Measurements from ENCODE around the gene NUP210L. TPM values are rescaled to one million over a fixed set of nuclear protein-coding genes. Genes with fewer than 3 reads are reported as not detected.

The NUP210L gene
- total and polyA plus RNA-seq, 2 experiments from 2014 or later = 0.10 TPM; not detected in 1

DNA sequence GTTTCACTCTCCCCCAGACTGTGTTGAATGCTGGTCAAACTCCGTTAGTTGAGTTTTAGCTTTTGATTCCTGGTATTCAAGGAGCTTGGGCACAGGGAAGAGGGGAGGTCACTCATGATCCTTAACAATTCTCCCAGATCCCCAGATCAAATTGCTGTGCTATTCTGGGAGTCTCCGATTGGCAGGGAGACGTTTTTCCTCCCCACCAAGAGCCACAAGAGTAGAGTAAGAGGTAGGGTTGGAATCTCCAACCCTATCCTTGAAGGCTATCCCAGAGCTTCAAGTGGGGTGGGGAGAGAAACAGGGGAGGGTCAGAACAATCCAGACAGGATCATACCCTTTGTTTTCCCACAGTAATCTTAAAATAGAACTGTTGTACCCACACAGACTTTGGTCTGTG is 37.6 kb upstream of the NUP210L start:
- DNase-seq (ENCODE audit: low spot score) (no peak), ATAC-seq (no peak)
- 0 out of 2 replicates have a peak, but pooled peaks cover 6% of the 10 kb centered on the region for H3F3A ChIP-seq (replicated peaks; ENCODE audit: low read depth)
- H3K9me2 ChIP-seq (ENCODE audit: insufficient read depth) = no peaks in the 10 kb centered on the region
- no peak overlapping the region for H3K27ac ChIP-seq (ENCODE audit: low read depth)
- H3K4me1 ChIP-seq (ENCODE audit: insufficient read depth) = peaks cover 6% of the 10 kb centered on the region
- no peak overlapping the region for H3K4me3 Mint-ChIP-seq
- no peak for TF ChIP-seq POLR2AphosphoS5 (IDR thresholded peaks at IDR 0.05; ENCODE audit: low read depth)
- no peak for TF ChIP-seq CREB1 (CRISPR knock-in tag; IDR thresholded peaks at IDR 0.05; ENCODE audit: low read depth)
- TF ChIP-seq, protein P1, sequence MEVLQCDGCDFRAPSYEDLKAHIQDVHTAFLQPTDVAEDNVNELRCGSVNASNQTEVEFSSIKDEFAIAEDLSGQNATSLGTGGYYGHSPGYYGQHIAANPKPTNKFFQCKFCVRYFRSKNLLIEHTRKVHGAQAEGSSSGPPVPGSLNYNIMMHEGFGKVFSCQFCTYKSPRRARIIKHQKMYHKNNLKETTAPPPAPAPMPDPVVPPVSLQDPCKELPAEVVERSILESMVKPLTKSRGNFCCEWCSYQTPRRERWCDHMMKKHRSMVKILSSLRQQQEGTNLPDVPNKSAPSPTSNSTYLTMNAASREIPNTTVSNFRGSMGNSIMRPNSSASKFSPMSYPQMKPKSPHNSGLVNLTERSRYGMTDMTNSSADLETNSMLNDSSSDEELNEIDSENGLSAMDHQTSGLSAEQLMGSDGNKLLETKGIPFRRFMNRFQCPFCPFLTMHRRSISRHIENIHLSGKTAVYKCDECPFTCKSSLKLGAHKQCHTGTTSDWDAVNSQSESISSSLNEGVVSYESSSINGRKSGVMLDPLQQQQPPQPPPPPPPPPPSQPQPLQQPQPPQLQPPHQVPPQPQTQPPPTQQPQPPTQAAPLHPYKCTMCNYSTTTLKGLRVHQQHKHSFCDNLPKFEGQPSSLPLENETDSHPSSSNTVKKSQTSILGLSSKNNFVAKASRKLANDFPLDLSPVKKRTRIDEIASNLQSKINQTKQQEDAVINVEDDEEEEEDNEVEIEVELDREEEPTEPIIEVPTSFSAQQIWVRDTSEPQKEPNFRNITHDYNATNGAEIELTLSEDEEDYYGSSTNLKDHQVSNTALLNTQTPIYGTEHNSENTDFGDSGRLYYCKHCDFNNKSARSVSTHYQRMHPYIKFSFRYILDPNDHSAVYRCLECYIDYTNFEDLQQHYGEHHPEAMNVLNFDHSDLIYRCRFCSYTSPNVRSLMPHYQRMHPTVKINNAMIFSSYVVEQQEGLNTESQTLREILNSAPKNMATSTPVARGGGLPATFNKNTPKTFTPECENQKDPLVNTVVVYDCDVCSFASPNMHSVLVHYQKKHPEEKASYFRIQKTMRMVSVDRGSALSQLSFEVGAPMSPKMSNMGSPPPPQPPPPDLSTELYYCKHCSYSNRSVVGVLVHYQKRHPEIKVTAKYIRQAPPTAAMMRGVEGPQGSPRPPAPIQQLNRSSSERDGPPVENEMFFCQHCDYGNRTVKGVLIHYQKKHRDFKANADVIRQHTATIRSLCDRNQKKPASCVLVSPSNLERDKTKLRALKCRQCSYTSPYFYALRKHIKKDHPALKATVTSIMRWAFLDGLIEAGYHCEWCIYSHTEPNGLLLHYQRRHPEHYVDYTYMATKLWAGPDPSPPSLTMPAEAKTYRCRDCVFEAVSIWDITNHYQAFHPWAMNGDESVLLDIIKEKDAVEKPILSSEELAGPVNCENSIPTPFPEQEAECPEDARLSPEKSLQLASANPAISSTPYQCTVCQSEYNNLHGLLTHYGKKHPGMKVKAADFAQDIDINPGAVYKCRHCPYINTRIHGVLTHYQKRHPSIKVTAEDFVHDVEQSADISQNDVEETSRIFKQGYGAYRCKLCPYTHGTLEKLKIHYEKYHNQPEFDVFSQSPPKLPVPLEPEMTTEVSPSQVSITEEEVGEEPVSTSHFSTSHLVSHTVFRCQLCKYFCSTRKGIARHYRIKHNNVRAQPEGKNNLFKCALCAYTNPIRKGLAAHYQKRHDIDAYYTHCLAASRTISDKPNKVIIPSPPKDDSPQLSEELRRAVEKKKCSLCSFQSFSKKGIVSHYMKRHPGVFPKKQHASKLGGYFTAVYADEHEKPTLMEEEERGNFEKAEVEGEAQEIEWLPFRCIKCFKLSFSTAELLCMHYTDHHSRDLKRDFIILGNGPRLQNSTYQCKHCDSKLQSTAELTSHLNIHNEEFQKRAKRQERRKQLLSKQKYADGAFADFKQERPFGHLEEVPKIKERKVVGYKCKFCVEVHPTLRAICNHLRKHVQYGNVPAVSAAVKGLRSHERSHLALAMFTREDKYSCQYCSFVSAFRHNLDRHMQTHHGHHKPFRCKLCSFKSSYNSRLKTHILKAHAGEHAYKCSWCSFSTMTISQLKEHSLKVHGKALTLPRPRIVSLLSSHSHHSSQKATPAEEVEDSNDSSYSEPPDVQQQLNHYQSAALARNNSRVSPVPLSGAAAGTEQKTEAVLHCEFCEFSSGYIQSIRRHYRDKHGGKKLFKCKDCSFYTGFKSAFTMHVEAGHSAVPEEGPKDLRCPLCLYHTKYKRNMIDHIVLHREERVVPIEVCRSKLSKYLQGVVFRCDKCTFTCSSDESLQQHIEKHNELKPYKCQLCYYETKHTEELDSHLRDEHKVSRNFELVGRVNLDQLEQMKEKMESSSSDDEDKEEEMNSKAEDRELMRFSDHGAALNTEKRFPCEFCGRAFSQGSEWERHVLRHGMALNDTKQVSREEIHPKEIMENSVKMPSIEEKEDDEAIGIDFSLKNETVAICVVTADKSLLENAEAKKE (CRISPR knock-in tag; IDR thresholded peaks at IDR 0.05) = no peak
- no peak for TF ChIP-seq ZNF114 (CRISPR knock-in tag; IDR thresholded peaks at IDR 0.05)
- no peak for TF ChIP-seq EZH2 (IDR thresholded peaks at IDR 0.05; ENCODE audit: low read depth, unreplicated experiment)
- no peak for TF ChIP-seq ZNF331 (CRISPR knock-in tag; IDR thresholded peaks at IDR 0.05; ENCODE audit: low read depth)
- TF ChIP-seq JUNB (IDR thresholded peaks at IDR 0.05; ENCODE audit: unreplicated experiment) = no peak
- no peaks in the 10 kb centered on the region; the same call in 2 of the 3 replicates for H3K9me3 Mint-ChIP-seq
- no peaks in the 10 kb centered on the region for H3K36me3 Mint-ChIP-seq (ENCODE audit: low read depth)
- H2AFZ ChIP-seq = peak overlapping the region; percentile 76; the same call in 1 of the 2 replicates
- H3K79me2 ChIP-seq (replicated peaks; ENCODE audit: insufficient read depth) = no peaks in the 10 kb centered on the region
- peaks cover 13% of the 10 kb centered on the region for H3K27me3 Mint-ChIP-seq (ENCODE audit: insufficient read depth, low read depth, poor library complexity)
- H3K27me3 ChIP-seq (ENCODE audit: insufficient read depth) = no peaks in the 10 kb centered on the region
- H3K4me2 ChIP-seq = no peak overlapping the region
- H3K27ac Mint-ChIP-seq = no peak overlapping the region
- H4K20me1 ChIP-seq (replicated peaks; ENCODE audit: insufficient read depth) = no peaks in the 10 kb centered on the region
- no peak overlapping the region for H3K4me3 ChIP-seq
- H3K36me3 ChIP-seq (ENCODE audit: insufficient read depth) = no peaks in the 10 kb centered on the region
- peaks cover 19% of the 10 kb centered on the region for H3K4me1 Mint-ChIP-seq
